Stimulated activated CD4-positive, alpha-beta T cell treated with anti-CD3 and anti-CD28 coated beads, Interleukin-4, amount 100 ng/mL, for 4 hours (primary cell): ENCODE data around the gene HNRNPUL2.
"Not testable (repeated sequence)": the region's sequence is repeated elsewhere in the genome, so short reads cannot be mapped to it uniquely, and the experiment has no call there.

Experiments used
- DNase-seq, 2 experiments: peaks; one replicate each; pipeline ENCODE4 v3.0.0-alpha.2; 2020

Gene HNRNPUL2

GRCh38 chr11:62726156-62726914, 922 bp downstream of the HNRNPUL2 start:
- DNase-seq, result peak in 1 of 2 experiments; percentile 22

GRCh38 chr11:62725646-62726045, 1.6 kb downstream of the HNRNPUL2 start:
- DNase-seq, result no peak

- DNase-seq, result no peak
Observed at GRCh38 chr11:62724171-62724570, 3.1 kb downstream of the HNRNPUL2 start.

- no peak for DNase-seq
Observed at GRCh38 chr11:62721994-62722393, 5.3 kb downstream of the HNRNPUL2 start.

GRCh38 chr11:62719302-62719978, 7.8 kb downstream of the HNRNPUL2 start:
- no peak for DNase-seq

GRCh38 chr11:62716816-62717215, 10.4 kb downstream of the HNRNPUL2 start:
- DNase-seq, result no peak

GRCh38 chr11:62716206-62716605, 11.1 kb downstream of the HNRNPUL2 start:
- no peak for DNase-seq

GRCh38 chr11:62715150-62716130, 11.8 kb downstream of the HNRNPUL2 start:
- DNase-seq, result no peak

GRCh38 chr11:62713343-62713742, 13.9 kb downstream of the HNRNPUL2 start:
- DNase-seq, result no peak

- no peak for DNase-seq
Observed at GRCh38 chr11:62712861-62713260, 14.4 kb downstream of the HNRNPUL2 start.

GRCh38 chr11:62712276-62712812, 14.9 kb downstream of the HNRNPUL2 start:
- DNase-seq, result no peak

GRCh38 chr11:62710001-62710345, 17.3 kb downstream of the HNRNPUL2 start:
- no peak for DNase-seq

GRCh38 chr11:62709247-62710000, 17.8 kb downstream of the HNRNPUL2 start:
- peak; percentile 89 to 97 for DNase-seq

- peak; percentile 32 to 42 for DNase-seq
Observed at GRCh38 chr11:62708793-62709192, 18.5 kb downstream of the HNRNPUL2 start.

GRCh38 chr11:62708392-62708791, 18.9 kb downstream of the HNRNPUL2 start:
- no peak for DNase-seq

GRCh38 chr11:62707277-62707861, 19.9 kb downstream of the HNRNPUL2 start, which contains the start of the genes BSCL2 and GNG3:
Gene BSCL2 (minus strand): TSS chr11:62707424. CDS start chr11:62707195, 229 bp downstream.
Gene GNG3 (plus strand): TSS chr11:62707676. CDS start chr11:62708296, 620 bp downstream.
- no peak for DNase-seq

GRCh38 chr11:62706850-62707247, 20.4 kb downstream of the HNRNPUL2 start:
- no peak for DNase-seq

GRCh38 chr11:62705880-62706849, 21.1 kb downstream of the HNRNPUL2 start:
- peak; percentile 92 to 96 for DNase-seq

GRCh38 chr11:62705413-62705812, 21.8 kb downstream of the HNRNPUL2 start:
- DNase-seq, result no peak

GRCh38 chr11:62703921-62704320, 23.3 kb downstream of the HNRNPUL2 start:
- not testable (repeated sequence) for DNase-seq
